B cell (primary cell): ENCODE measurements around the gene SUMO2. TPM values are rescaled to one million over a fixed set of nuclear protein-coding genes. Genes with fewer than 3 reads are reported as not detected.

ENCODE experiments used
- ATAC-seq: fragments of 200-7000 bp; cut with Tn5 transposase; one replicate; pipeline ENCODE4 v1.10.0; 2021; ENCODE audit warnings: low read depth, mild to moderate bottlenecking, moderate number of reproducible peaks, moderate library complexity
- CTCF ChIA-PET: fragments of 350-600 bp; sonication (Branson Sonifier 250); formaldehyde crosslinking; loops from one replicate; lab custom pipeline; 2021; ENCODE audit warnings: antibody characterized with exemption, inconsistent platforms; lab: Charles Lee
- POLR2A ChIA-PET: fragments of 350-600 bp; sonication (Branson Sonifier 250); formaldehyde crosslinking; loops from one replicate; lab custom pipeline; 2021; ENCODE audit warnings: antibody characterized with exemption; lab: Charles Lee
- DNase-seq: peaks from one replicate; pipeline ENCODE4 v3.0.0; 2013
- H2AFZ ChIP-seq: 2 replicates; pipeline ENCODE4 v1.6.1; 2012; ENCODE audit warnings: mild to moderate bottlenecking, low read depth, low read length; ENCODE audit not compliant: insufficient read depth, poor library complexity, severe bottlenecking
- H3K27ac ChIP-seq, 2 donors: 1 replicate in 1 of 2; 2 replicates in 1 of 2; pipeline ENCODE4 v1.5.1; 2012 to 2013; ENCODE audit warnings: low read length in 2 of 2, mild to moderate bottlenecking in 2 of 2, moderate library complexity in 1 of 2
- H3K27me3 ChIP-seq, 4 experiments: fragments of 200-600 bp in 1 of 4; sonication (generic) in 1 of 4; replicated peaks in 1 of 4; 1 replicate in 2 of 4; 2 replicates in 2 of 4; pipeline versions ENCODE4 v1.6.1 to v1.7.0; 2013 to 2016; ENCODE audit warnings: low read length in 3 of 4, mild to moderate bottlenecking in 2 of 4, mixed read lengths in 1 of 4, moderate library complexity in 1 of 4; ENCODE audit not compliant: insufficient read depth in 4 of 4, control insufficient read depth in 3 of 4; ENCODE audit errors: control extremely low read depth in 1 of 4
- H3K36me3 ChIP-seq, 2 experiments: replicated peaks in 1 of 2; 1 replicate in 1 of 2; 2 replicates in 1 of 2; pipeline versions ENCODE4 v1.6.1 to v1.7.1; 2013; ENCODE audit warnings: low read length in 1 of 2; ENCODE audit not compliant: insufficient read depth in 2 of 2, control insufficient read depth in 1 of 2; ENCODE audit errors: control extremely low read depth in 1 of 2, extremely low read depth in 1 of 2
- H3K4me1 ChIP-seq, 2 donors: fragments of 200-600 bp in 1 of 2; sonication (generic) in 1 of 2; 1 replicate in 1 of 2; 2 replicates in 1 of 2; pipeline versions ENCODE4 v1.5.1 to v1.6.1; 2013 to 2017; ENCODE audit warnings: low read length in 2 of 2; ENCODE audit not compliant: control insufficient read depth in 2 of 2, insufficient read depth in 2 of 2
- H3K4me2 ChIP-seq: replicated peaks from 2 replicates; pipeline ENCODE3; 2012; ENCODE audit warnings: mild to moderate bottlenecking, low read depth, low read length; ENCODE audit not compliant: poor library complexity, severe bottlenecking
- H3K4me3 ChIP-seq, 5 experiments: fragments of 200-600 bp in 1 of 5; sonication (generic) in 1 of 5; 1 replicate in 3 of 5; 2 replicates in 2 of 5; pipeline versions ENCODE4 v1.5.1 to v1.7.0; 2011 to 2016; ENCODE audit warnings: low read length in 4 of 5, mild to moderate bottlenecking in 4 of 5, low read depth in 2 of 5, control low read depth in 1 of 5, moderate library complexity in 1 of 5; ENCODE audit not compliant: insufficient read depth in 1 of 5; ENCODE audit errors: control extremely low read depth in 1 of 5, extremely low read depth in 1 of 5
- H3K79me2 ChIP-seq: fragments of 200-600 bp; sonication (generic); one replicate; pipeline ENCODE4 v1.6.0; 2016; ENCODE audit warnings: low read length; ENCODE audit not compliant: control insufficient read depth, insufficient read depth
- H3K9ac ChIP-seq: fragments of 200-600 bp; sonication (generic); 2 replicates; pipeline ENCODE4 v1.6.1; 2017; ENCODE audit warnings: mild to moderate bottlenecking, low read length, moderate library complexity
- H3K9me3 ChIP-seq, 3 donors: one replicate each; pipeline versions ENCODE4 v1.6.1 to v1.7.1; 2013; ENCODE audit warnings: low read length in 2 of 3; ENCODE audit not compliant: control insufficient read depth in 2 of 3, insufficient read depth in 1 of 3; ENCODE audit errors: control extremely low read depth in 1 of 3
- H4K20me1 ChIP-seq: 2 replicates; pipeline ENCODE4 v1.6.0; 2012; ENCODE audit warnings: mild to moderate bottlenecking, low read length; ENCODE audit not compliant: insufficient read depth, control insufficient read depth, poor library complexity, severe bottlenecking
- H3K27ac Mint-ChIP-seq: one replicate; pipeline ENCODE4 v1.8.0; 2021; ENCODE audit warnings: mixed read lengths
- H3K27me3 Mint-ChIP-seq: one replicate; pipeline ENCODE4 v1.8.0; 2021; ENCODE audit warnings: mixed read lengths
- H3K4me1 Mint-ChIP-seq: one replicate; pipeline ENCODE4 v1.8.0; 2021; ENCODE audit warnings: mixed read lengths
- H3K4me3 Mint-ChIP-seq: one replicate; pipeline ENCODE4 v1.8.0; 2021; ENCODE audit warnings: mixed read lengths
- H3K9me3 Mint-ChIP-seq: one replicate; pipeline ENCODE4 v1.8.0; 2022; ENCODE audit warnings: mixed read lengths; ENCODE audit not compliant: insufficient read depth
- CTCF ChIP-seq: fragments of 200-600 bp; IDR thresholded peaks from one replicate; pipeline ENCODE4 v1.8.0; 2022; ENCODE audit warnings: antibody characterized with exemption, mild to moderate bottlenecking
- EZH2 ChIP-seq: IDR thresholded peaks from 2 replicates; pipeline ENCODE4 v1.6.1; 2012; ENCODE audit warnings: borderline replicate concordance, low read depth, mild to moderate bottlenecking, moderate library complexity, low read length; ENCODE audit not compliant: insufficient read depth, poor library complexity, severe bottlenecking
- WGBS: methylation state at CpG from one replicate; pipeline ENCODE4 v1.1.5; 2013; ENCODE audit warnings: missing lambda C conversion rate; ENCODE audit not compliant: insufficient coverage; 5-methylcytosine and 5-hydroxymethylcytosine counted together
- intact Hi-C: fragments of 100-400 bp; cut with micrococcal nuclease; formaldehyde crosslinking; loops from one replicate; pipeline ENCODE4 v1.10.0; 2022
- polyA plus RNA-seq: library from polyadenylated mRNA; depleted of rRNA; stranded (reverse); fragments of >200 nt; gene quantifications from 2 replicates; pipeline ENCODE4 v1.2.3, GENCODE V29; 2012
- total RNA-seq, 2 donors: library from RNA; stranded (reverse); fragments of 120-200 nt in 1 of 2; gene quantifications; 1 replicate in 1 of 2; 2 replicates in 1 of 2; pipeline versions ENCODE4 v1.2.3 to v1.2.4, GENCODE V29; 2013 to 2022

Gene SUMO2
- total and polyA plus RNA-seq, 2 donors (not counting 1 experiment from before 2014, with no cell fraction given) = 35.1 to 229 TPM

- peaks cover 4% of the 10 kb centered on the region for H3K79me2 ChIP-seq
- H3K27me3 ChIP-seq = no peaks in the 10 kb centered on the region
- no peaks in the 10 kb centered on the region for H3K9me3 Mint-ChIP-seq
- no peak overlapping the region for H3K9ac ChIP-seq
- H3K27ac ChIP-seq = no peak overlapping the region
- no peak for DNase-seq
- intact Hi-C loops = no loop called here
- no peak overlapping the region for H3K4me3 ChIP-seq
- ChIA-PET POLR2A (interaction anchor here (1.2 kb wide), 2 partner anchors 31 to 53 kb away, joined by 3 to 4 read pairs; partner anchors contain the start of gene NT5C), CTCF (interaction anchor here (0.6 to 2.8 kb wide), 4 partner anchors 9 to 149 kb away, joined by 3 to 13 read pairs (median 4); no protein-coding TSS in a partner anchor)
- no peak overlapping the region for H3K27ac Mint-ChIP-seq
- peaks cover 4 to 17% of the 10 kb centered on the region in 2 experiments for H3K36me3 ChIP-seq
- no peaks in the 10 kb centered on the region for H3K9me3 ChIP-seq
- no peak overlapping the region for H3K4me2 ChIP-seq
- H3K4me1 ChIP-seq = no peaks in the 10 kb centered on the region
- TF ChIP-seq EZH2 = no peak
- no peak for TF ChIP-seq CTCF
- no peak overlapping the region for H3K4me3 Mint-ChIP-seq
- no peaks in the 10 kb centered on the region for H3K27me3 Mint-ChIP-seq
- no peak overlapping the region for H2AFZ ChIP-seq
- no peaks in the 10 kb centered on the region for H3K4me1 Mint-ChIP-seq
- 100% methylated on average over 5 of the region's 5 CpGs for WGBS
- H4K20me1 ChIP-seq = no peaks in the 10 kb centered on the region
- no peak for ATAC-seq
Measured at GRCh38 chr17:75163074-75163473, 19.7 kb downstream of the SUMO2 start.

GRCh38 chr17:75160211-75160610, 22.5 kb downstream of the SUMO2 start:
- ATAC-seq (no peak), DNase-seq (no peak)
- Histone ChIP-seq H3K27me3 (no peaks in the 10 kb centered on the region), H3K36me3 (no peaks in the 10 kb centered on the region), H4K20me1 (no peaks in the 10 kb centered on the region), H2AFZ (no peak overlapping the region), H3K4me3 (no peak overlapping the region), H3K4me1 (peaks cover 0 to 8% of the 10 kb centered on the region in 2 donors), H3K27ac (no peak overlapping the region), H3K9ac (no peak overlapping the region), H3K9me3 (no peaks in the 10 kb centered on the region), H3K79me2 (peaks cover 4% of the 10 kb centered on the region), H3K4me2 (no peak overlapping the region)
- WGBS = 100% methylated on average over 3 of the region's 5 CpGs
- Mint-ChIP-seq H3K27me3 (no peaks in the 10 kb centered on the region), H3K4me1 (peaks cover 1% of the 10 kb centered on the region), H3K9me3 (no peaks in the 10 kb centered on the region), H3K4me3 (no peak overlapping the region), H3K27ac (no peak overlapping the region)
- intact Hi-C loops = no loop called here
- TF ChIP-seq EZH2 = no peak
- TF ChIP-seq CTCF = no peak
- ChIA-PET POLR2A (no interaction called here), CTCF (interaction anchor here (0.7 to 0.8 kb wide), 2 partner anchors 10 to 46 kb away, joined by 3 to 4 read pairs; no protein-coding TSS in a partner anchor)
